Fibroblast of skin of left biceps (primary cell): ENCODE data around the gene ALK.
"Not testable (repeated sequence)": the region's sequence is repeated elsewhere in the genome, so short reads cannot be mapped to it uniquely, and the experiment has no call there.

Source experiments
- DNase-seq, 2 experiments: peaks; one replicate each; pipeline ENCODE4 v3.0.0-alpha.2; 2013; ENCODE audit warnings: low read depth in 2 of 2

The ALK gene

GRCh38 chr2:29841386-29842004, 79.9 kb downstream of the ALK start:
- peak in 1 of 2 experiments; percentile 1 for DNase-seq

- DNase-seq, result no peak
These were observed 82.1 kb downstream of the ALK start for GRCh38 chr2:29839306-29839705.

- no peak for DNase-seq
These were observed 83.5 kb downstream of the ALK start for GRCh38 chr2:29837925-29838324.

- peak in 1 of 2 experiments; percentile 2 for DNase-seq
These were observed 86.8 kb downstream of the ALK start for GRCh38 chr2:29834624-29835023.

- no peak for DNase-seq
These were observed 87.3 kb downstream of the ALK start for GRCh38 chr2:29834036-29834540.

GRCh38 chr2:29831560-29831959, 89.8 kb downstream of the ALK start:
- no peak for DNase-seq

- no peak for DNase-seq
These were observed 91.5 kb downstream of the ALK start for GRCh38 chr2:29829841-29830240.

- not testable (repeated sequence) for DNase-seq
These were observed 97.2 kb downstream of the ALK start for GRCh38 chr2:29824145-29824544.

- no peak for DNase-seq
These were observed 99.8 kb downstream of the ALK start for GRCh38 chr2:29821591-29821990.

GRCh38 chr2:29819570-29819969, 101.8 kb downstream of the ALK start:
- DNase-seq, result no peak

- no peak for DNase-seq
These were observed 103.3 kb downstream of the ALK start for GRCh38 chr2:29817801-29818680.

GRCh38 chr2:29817299-29817698, 104.1 kb downstream of the ALK start:
- no peak for DNase-seq

GRCh38 chr2:29816651-29817050, 104.7 kb downstream of the ALK start:
- DNase-seq, result no peak

GRCh38 chr2:29811378-29811777, 110.0 kb downstream of the ALK start:
- no peak for DNase-seq

- DNase-seq, result no peak
These were observed 110.4 kb downstream of the ALK start for GRCh38 chr2:29810956-29811355.

GRCh38 chr2:29808321-29808720, 113.1 kb downstream of the ALK start:
- no peak for DNase-seq

GRCh38 chr2:29807082-29807481, 114.3 kb downstream of the ALK start:
- no peak for DNase-seq

GRCh38 chr2:29806461-29806860, 114.9 kb downstream of the ALK start:
- DNase-seq, result no peak

- no peak for DNase-seq
These were observed 116.7 kb downstream of the ALK start for GRCh38 chr2:29804671-29805070.

GRCh38 chr2:29803537-29803936, 117.8 kb downstream of the ALK start:
- DNase-seq, result no peak

GRCh38 chr2:29802986-29803385, 118.4 kb downstream of the ALK start:
- no peak for DNase-seq

- no peak for DNase-seq
These were observed 121.8 kb downstream of the ALK start for GRCh38 chr2:29799628-29800027.

- no peak for DNase-seq
These were observed 123.5 kb downstream of the ALK start for GRCh38 chr2:29797916-29798315.
